ENCODE results near the gene UBN1.

UBN1 gene

GRCh38 chr16:4855804-4856203, 8.5 kb downstream of the UBN1 start:
- TF ChIP-seq CTCF (IDR thresholded peaks at IDR 0.05; ENCODE audit: low read length) (no peak), EZH2 (IDR thresholded peaks at IDR 0.05; ENCODE audit: borderline replicate concordance, low read length) (no peak)
- Histone ChIP-seq H3K4me1 (ENCODE audit: insufficient read depth, low read length, severe bottlenecking) (peaks cover 7% of the 10 kb centered on the region), H3K9me2 (ENCODE audit: low read depth, low read length) (no peaks in the 10 kb centered on the region), H3K27me3 (ENCODE audit: insufficient read depth, low read length) (no peaks in the 10 kb centered on the region), H3K4me2 (ENCODE audit: low read length) (no peak overlapping the region), H3K4me3 (ENCODE audit: low read depth, low read length, poor library complexity, severe bottlenecking) (no peak overlapping the region), H2AFZ (ENCODE audit: low read length) (no peak overlapping the region), H3K36me3 (ENCODE audit: insufficient read depth, low read length) (peaks cover 81% of the 10 kb centered on the region), H3K27ac (ENCODE audit: low read depth, low read length, poor library complexity, severe bottlenecking) (no peak overlapping the region), H3F3A (ENCODE audit: insufficient read depth, low read length) (no peaks in the 10 kb centered on the region), H3K9ac (ENCODE audit: low read length) (no peak overlapping the region), H3K79me2 (ENCODE audit: insufficient read depth, low read length) (peaks cover 19% of the 10 kb centered on the region), H4K20me1 (ENCODE audit: insufficient read depth, low read length) (no peaks in the 10 kb centered on the region), H3K9me3 (ENCODE audit: low read length) (no peaks in the 10 kb centered on the region)

DNA sequence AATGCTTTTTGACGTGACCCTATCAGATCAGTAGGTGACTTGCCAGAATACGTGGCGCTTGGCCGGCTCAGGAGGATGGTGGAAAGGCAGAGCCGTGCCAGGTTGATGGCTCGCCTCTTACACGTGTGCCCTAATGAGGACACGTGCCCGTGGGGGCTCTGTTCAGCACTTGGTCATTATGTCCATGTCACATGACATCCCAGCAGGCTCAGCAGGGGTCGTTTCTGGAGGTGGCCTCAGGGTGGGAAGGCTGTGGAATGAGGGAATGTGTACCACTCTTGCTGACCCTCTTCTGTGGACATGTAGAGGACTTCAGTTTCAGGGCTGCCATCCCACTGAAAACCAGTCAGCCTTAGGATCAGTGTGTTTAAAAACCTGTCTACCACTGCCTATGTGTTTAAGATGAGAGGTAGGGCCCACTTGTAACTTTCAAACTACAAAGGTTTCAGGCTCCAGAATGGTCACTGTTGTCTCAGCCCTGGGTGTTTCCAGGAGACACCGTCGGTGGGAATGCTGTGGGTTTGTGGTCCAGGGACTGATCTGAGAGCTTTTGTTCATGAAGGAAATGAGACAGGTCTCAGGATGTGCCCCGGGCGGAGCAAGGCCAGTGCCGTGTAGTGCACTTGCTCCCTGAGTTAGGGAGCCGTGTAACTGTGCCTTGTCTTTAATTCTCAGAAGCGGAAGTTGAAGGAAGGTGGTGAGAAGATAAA, 12.1 kb downstream of the UBN1 start:
- Histone ChIP-seq H4K20me1 (ENCODE audit: insufficient read depth, low read length) (no peaks in the 10 kb centered on the region), H3K9me2 (ENCODE audit: low read depth, low read length) (no peaks in the 10 kb centered on the region), H3F3A (ENCODE audit: insufficient read depth, low read length) (no peaks in the 10 kb centered on the region), H3K4me1 (ENCODE audit: insufficient read depth, low read length, severe bottlenecking) (no peaks in the 10 kb centered on the region), H3K36me3 (ENCODE audit: insufficient read depth, low read length) (peaks cover 90% of the 10 kb centered on the region), H3K27ac (ENCODE audit: low read depth, low read length, poor library complexity, severe bottlenecking) (no peak overlapping the region), H3K9ac (ENCODE audit: low read length) (no peak overlapping the region), H2AFZ (ENCODE audit: low read length) (no peak overlapping the region), H3K27me3 (ENCODE audit: insufficient read depth, low read length) (no peaks in the 10 kb centered on the region), H3K4me3 (ENCODE audit: low read depth, low read length, poor library complexity, severe bottlenecking) (no peak overlapping the region), H3K79me2 (ENCODE audit: insufficient read depth, low read length) (peaks cover 10% of the 10 kb centered on the region; the same call in 1 of the 2 replicates), H3K4me2 (ENCODE audit: low read length) (no peak overlapping the region), H3K9me3 (ENCODE audit: low read length) (no peaks in the 10 kb centered on the region)
- no peak for TF ChIP-seq EZH2 (IDR thresholded peaks at IDR 0.05; ENCODE audit: borderline replicate concordance, low read length)
- TF ChIP-seq CTCF (IDR thresholded peaks at IDR 0.05; ENCODE audit: low read length): no peak

GRCh38 chr16:4859900-4860255, 12.6 kb downstream of the UBN1 start:
- H3K9me3 ChIP-seq (ENCODE audit: low read length): no peaks in the 10 kb centered on the region
- H3F3A ChIP-seq (ENCODE audit: insufficient read depth, low read length): no peaks in the 10 kb centered on the region
- H3K9ac ChIP-seq (ENCODE audit: low read length): no peak overlapping the region
- no peaks in the 10 kb centered on the region for H3K4me1 ChIP-seq (ENCODE audit: insufficient read depth, low read length, severe bottlenecking)
- no peak overlapping the region for H3K4me2 ChIP-seq (ENCODE audit: low read length)
- TF ChIP-seq EZH2 (IDR thresholded peaks at IDR 0.05; ENCODE audit: borderline replicate concordance, low read length): no peak
- no peak for TF ChIP-seq CTCF (IDR thresholded peaks at IDR 0.05; ENCODE audit: low read length)
- no peak overlapping the region for H2AFZ ChIP-seq (ENCODE audit: low read length)
- no peaks in the 10 kb centered on the region for H4K20me1 ChIP-seq (ENCODE audit: insufficient read depth, low read length)
- peaks cover 16% of the 10 kb centered on the region for H3K79me2 ChIP-seq (ENCODE audit: insufficient read depth, low read length)
- H3K9me2 ChIP-seq (ENCODE audit: low read depth, low read length): no peaks in the 10 kb centered on the region
- H3K4me3 ChIP-seq (ENCODE audit: low read depth, low read length, poor library complexity, severe bottlenecking): no peak overlapping the region
- H3K36me3 ChIP-seq (ENCODE audit: insufficient read depth, low read length): peaks cover 91% of the 10 kb centered on the region
- no peaks in the 10 kb centered on the region for H3K27me3 ChIP-seq (ENCODE audit: insufficient read depth, low read length)
- H3K27ac ChIP-seq (ENCODE audit: low read depth, low read length, poor library complexity, severe bottlenecking): no peak overlapping the region

Measured in OCI-LY1 (cell line).